ENCODE data around the gene MYO9B.
A peak's percentile ranks its signal among the peaks of the same experiment; 100 is the strongest.
"Not testable (repeated sequence)": the region's sequence is repeated elsewhere in the genome, so short reads cannot be mapped to it uniquely, and the experiment has no call there.

MYO9B gene

DNA sequence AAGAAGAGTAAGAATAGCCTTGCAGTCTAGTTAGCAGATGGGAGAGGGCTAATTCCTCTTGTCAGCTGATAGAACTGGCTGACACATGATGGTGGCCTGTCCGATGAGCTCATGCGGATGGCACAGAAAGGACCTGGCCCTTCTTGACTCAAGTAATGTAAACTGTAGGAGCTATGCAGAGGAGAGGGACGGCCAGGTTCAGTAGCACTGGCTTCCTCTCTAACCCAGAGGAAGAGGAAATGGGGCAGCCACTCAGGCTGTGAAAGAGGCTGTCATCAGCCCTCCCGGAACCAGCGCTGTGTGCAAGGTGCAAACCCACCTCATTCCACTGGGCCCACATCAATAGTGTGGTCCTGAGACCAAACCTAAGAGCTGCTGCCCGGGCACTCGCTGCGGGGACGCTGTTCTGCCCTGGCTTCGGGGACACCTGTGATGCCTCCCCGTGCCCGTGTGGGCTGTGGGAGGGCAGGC is 108.8 kb downstream of the MYO9B start:
- no peak for DNase-seq (ENCODE audit: low spot score)

DNA sequence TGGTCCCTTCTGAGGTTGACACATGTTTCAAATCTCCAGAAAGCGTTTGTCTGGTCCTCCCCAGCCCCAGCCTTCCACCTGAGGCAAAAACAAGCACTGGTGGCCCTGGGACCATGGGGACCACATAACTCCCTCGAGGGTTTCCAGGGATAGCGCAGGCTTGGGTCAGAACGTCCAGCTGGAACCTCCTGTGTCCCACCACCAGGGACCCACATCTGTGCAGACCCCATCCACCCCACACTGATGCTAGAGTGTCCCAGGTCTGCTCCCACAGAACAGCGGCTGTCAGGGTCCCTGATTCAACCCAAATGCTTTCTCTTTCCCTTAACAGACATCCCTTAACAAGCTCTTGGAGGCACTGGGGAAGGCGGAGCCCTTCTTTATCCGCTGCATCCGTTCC is 110.0 kb downstream of the MYO9B start:
- DNase-seq (ENCODE audit: low spot score): no peak

DNA sequence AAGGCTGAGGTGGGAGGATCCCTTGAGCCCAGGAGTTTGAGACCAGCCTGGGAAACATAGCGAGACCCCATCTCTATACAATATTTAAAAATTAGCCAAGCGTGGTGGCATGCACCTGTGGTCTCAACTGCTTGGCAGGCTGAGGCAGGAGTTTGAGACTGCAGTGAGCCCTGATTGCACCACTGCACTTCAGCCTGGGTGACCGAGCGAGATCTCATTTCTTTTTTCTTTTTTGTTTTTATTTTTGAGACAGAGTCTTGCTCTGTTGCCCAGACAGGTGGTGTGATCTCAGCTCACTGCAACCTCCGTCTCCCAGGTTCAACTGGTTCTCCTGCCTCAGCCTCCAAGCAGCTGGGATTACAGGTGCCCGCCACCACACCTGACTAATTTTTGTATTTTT is 116.2 kb downstream of the MYO9B start:
- DNase-seq (ENCODE audit: low spot score): not testable (repeated sequence)

DNA sequence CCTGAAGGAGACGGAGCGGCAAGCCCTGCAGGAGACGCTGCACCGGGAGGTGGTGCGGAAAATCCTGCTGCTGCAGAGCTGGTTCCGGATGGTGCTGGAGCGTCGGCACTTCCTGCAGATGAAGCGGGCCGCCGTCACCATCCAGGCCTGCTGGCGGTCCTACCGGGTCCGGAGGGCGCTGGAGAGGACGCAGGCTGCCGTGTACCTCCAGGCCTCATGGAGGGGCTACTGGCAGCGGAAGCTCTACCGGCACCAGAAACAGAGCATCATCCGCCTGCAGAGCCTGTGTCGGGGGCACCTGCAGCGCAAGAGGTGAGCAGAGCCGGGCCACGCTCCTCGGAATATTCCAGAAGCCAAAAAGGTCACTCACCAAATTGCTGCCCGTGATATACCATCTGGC is 117.2 kb downstream of the MYO9B start:
- no peak for DNase-seq (ENCODE audit: low spot score)

DNA sequence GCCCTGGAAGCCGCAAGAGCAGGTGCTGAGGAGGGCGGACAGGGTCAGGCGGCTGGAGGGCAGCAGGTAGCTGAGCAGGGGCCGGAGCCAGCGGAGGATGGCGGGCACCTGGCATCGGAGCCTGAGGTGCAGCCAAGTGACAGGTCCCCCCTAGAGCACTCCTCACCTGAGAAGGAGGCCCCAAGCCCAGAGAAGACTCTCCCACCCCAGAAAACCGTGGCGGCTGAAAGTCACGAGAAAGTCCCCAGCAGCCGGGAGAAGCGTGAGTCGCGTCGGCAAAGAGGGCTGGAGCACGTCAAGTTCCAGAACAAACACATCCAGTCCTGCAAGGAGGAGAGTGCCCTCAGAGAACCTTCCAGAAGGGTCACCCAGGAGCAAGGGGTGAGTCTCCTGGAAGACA is 119.0 kb downstream of the MYO9B start:
- no peak for DNase-seq (ENCODE audit: low spot score)

DNA sequence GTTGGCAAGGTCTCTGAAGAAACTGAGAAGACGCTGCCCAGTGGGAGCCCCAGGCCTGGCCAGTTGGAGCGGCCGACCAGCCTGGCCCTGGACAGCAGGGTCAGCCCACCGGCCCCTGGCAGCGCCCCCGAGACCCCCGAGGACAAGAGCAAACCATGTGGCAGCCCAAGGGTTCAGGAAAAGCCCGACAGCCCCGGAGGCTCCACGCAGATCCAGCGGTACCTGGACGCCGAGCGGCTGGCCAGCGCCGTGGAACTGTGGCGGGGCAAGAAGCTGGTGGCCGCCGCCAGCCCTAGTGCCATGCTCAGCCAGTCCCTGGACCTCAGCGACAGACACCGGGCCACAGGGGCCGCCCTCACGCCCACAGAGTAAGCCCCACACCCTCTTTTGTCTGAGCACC is 119.5 kb downstream of the MYO9B start:
- no peak for DNase-seq (ENCODE audit: low spot score)

DNA sequence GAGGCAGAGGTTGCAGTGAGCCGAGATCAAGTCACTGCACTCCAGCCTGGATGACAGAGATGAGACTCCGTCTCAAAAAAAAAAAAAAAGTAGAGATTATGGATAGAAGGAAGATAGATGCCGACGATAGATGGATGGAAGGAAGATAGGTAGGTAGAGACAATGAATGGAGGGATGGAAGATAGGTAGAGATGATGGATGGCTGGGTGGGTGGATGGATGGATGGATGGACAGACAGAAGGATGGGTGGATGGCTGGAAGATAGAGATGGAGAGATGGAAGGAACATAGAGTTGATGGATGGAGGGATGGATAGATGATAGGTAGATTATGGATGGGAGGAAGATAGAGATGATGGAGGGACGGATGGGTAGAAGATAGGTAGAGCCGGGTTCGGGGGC is 121.0 kb downstream of the MYO9B start:
- DNase-seq (ENCODE audit: low spot score): no peak

DNA sequence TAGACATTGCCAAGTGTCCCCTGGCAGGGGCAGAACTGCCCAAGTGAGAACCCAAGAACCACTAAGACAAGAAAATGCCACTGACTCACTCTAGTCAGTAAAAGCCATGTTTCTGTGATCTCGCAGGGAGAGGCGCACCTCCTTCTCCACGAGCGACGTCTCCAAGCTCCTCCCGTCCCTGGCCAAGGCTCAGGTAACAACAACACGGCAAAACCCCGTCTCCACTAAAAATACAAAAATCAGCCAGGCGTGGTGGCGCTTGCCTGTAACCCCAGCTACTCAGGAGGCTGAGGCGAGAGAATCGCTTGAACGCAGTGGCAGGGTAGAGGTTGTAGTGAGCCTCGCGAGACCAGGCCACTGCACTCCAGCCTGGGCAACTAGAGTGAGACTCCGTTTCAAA is 122.1 kb downstream of the MYO9B start:
- DNase-seq (ENCODE audit: low spot score): no peak

DNA sequence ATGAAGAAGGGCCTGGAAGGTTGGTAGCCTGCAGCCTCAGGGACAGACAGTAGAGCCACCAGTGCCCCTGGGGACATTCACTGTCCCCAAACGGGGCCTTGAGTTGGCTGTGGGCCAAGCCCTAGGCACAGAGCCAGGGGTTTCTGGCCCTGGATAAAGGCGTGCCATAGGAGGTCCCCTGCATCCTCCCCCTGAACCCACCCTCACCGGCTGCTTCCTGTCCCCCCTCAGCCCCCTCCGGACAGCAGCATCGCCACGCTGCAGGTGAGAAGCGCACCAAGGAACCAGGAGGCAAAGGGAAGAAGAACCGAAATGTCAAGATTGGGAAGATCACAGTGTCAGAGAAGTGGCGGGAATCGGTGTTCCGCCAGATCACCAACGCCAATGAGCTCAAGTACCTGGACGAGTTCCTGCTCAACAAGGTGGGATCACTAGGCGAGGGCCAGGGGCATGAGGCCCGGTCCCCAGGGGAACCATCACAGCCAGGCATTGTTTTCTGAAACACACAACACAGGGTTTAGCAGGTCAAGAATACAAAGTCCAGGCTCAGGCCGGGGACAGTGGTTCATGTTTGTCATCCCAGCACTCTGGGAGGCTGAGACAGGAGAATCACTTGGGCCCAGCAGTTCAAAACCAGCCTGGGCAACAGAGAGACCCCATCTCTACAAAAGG is 125.0 kb downstream of the MYO9B start:
- no peak for DNase-seq (ENCODE audit: low spot score)

DNA sequence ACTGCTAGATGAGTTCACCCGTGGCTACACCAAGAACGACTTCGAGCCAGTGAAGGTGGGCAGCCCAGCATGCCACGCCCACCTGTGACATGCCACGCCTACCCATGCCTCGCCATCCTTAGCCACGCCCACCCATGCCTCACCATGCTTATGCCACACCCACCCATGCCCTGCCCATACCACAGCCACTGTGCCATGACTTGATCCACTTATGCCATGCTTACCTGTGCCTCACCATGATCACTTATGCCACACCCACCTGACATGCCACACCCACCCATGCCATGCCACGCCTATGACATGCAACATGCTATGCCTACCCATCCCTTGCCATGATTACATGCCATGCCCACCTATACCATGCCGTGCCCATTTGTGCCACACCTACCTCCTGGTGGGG is 126.7 kb downstream of the MYO9B start:
- DNase-seq (ENCODE audit: low spot score): no peak

DNA sequence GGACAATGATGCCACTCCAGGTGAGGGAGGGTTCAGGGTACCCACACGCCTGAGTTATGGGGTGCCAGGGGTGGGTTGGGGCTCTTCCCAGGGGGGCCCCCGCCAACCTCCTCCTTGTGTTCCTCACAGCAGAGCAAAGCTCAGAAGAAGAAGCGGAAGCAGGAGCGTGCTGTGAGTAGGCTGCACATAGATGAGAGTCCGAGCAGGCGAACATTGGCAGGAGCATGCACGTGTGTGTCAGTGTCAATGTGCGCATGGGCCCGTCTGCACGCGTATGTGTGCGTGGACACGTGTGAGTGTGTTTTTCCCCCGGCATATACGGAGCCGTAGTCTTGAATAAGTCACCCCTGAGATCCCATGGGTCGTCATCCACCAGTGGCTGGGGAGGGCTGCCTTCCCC is 127.1 kb downstream of the MYO9B start:
- DNase-seq (ENCODE audit: low spot score): no peak

DNA sequence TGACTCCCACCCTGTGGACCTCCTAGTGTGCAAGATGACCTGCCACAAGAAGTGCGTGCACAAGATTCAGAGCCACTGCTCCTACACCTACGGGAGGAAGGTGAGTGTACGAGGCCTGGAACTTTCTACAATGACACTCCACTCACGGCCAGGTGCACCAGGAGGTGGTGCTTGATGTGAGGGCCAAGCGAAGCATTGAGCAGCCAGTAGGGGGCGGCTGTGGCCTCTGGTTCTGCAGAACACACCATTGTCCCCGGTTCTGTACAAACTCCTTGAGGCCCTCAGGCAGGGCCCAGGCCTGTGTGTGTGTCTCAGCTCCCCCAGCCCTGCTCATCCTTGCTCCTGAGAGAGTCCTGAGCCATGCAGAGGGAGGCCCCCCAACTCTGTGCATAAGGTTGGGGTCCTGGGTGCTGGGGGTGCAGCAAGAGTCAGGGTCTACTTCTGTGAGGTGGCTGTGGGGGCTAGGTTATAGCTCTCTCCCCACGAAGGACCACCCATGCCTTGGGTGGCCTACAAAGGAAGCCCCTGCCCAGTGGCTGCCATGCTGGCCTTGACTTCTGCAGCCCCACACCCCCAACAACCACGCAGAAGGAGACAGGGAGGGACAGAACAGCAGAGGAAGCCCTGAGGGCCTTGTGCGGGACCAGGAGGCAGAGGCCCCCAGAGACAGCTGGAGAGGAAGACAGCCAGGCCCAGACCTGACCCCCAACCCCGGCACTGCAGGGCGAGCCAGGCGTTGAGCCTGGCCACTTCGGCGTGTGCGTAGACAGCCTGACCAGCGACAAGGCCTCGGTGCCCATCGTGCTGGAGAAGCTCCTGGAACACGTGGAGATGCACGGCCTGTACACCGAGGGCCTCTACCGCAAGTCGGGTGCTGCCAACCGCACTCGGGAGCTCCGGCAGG is 129.9 kb downstream of the MYO9B start:
- no peak for DNase-seq (ENCODE audit: low spot score)

DNA sequence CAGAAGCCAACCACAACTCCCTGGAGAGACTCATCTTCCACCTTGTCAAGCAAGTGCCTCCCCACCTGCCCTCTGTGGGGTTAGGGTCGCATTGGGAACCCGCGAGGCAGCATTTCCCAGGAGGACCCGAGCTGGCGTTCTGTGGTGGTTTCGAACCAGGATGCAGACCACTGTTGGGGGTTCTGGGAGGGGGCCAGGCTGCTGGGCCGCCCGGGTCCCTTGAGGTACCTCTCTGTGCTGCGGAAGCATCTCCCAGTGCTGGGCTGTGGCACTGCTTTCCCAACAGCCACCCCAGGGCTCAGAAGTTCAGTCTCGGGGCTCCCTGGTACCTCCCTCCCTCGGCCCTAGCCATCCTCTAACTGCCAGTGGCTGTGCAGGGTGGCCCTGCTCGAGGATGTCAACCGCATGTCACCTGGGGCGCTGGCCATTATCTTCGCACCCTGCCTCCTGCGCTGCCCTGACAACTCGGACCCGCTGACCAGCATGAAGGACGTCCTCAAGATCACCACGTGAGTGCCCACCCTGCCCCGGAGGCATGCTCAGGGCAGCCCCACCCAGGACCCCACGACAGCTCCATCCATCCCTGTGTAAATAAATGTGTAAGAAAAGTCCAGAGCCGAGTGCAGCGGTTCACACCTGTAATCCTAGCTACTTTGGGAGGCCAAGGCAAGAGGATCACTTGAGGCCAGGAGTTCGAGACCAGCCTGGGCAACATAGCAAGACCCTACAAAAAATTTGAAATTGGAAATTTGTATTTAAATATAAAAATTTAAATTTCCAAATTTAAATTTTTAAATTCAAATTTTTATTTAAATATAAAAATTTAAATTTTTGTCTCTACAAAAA is 131.4 kb downstream of the MYO9B start:
- no peak for DNase-seq (ENCODE audit: low spot score)

DNA sequence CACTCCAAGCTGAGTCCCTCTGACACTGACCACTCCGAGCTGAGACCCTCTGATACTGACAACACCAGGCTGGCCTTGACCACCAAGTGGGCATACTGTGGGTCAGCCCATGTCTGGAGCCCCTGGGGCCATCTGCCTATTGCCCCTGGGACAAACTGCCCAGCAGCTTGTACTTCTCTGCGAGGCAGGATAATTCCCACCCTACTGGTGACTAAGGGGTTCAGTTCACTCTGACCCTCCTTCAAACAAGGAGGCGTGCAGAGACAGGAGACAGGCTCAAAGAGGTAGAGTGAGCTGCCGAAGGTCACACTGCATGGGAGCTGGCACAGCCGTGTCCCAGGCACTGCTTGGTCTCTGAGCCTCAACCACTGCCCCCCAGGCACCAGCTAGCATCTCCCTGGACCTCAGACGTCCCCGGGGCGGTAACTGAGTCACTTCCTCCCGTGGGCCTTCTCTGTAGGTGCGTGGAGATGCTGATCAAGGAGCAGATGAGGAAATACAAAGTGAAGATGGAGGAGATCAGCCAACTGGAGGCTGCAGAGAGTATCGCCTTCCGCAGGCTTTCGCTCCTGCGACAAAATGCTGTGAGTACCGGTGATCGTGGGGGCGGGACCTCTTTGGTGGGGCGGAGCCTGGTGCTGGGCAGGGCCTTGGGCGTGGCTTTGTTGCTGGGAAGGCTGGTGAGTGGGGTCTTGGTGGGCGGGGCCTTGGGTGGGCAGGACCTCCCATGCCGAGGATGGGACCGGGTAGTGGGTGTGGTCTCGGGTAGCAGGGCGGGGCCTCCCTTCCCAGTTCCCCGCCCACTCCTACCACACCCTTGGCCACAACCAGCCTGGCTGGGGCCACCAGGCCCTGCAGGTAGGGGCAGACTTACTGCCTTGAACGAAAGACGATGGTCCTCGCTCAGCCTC is 133.8 kb downstream of the MYO9B start:
- DNase-seq (ENCODE audit: low spot score): no peak

DNA sequence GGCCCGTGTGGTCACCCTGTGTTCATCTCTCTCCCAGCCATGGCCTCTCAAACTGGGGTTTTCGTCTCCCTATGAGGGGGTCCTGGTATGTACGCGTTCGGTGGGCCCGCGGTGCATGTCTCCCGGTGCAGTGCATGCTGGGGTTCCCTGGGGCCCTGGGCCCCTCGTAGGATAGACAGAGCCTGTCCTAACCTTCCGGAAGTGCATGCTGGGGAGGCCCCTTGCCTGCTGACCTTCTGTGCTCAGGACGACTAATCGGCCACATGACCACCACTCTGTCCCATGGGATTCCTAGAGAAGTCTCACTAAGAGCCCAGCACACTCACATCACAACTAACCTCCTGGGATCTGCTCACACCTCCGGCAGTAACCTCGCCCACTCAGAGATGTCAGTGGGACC is 134.7 kb downstream of the MYO9B start:
- DNase-seq (ENCODE audit: low spot score): no peak

DNA sequence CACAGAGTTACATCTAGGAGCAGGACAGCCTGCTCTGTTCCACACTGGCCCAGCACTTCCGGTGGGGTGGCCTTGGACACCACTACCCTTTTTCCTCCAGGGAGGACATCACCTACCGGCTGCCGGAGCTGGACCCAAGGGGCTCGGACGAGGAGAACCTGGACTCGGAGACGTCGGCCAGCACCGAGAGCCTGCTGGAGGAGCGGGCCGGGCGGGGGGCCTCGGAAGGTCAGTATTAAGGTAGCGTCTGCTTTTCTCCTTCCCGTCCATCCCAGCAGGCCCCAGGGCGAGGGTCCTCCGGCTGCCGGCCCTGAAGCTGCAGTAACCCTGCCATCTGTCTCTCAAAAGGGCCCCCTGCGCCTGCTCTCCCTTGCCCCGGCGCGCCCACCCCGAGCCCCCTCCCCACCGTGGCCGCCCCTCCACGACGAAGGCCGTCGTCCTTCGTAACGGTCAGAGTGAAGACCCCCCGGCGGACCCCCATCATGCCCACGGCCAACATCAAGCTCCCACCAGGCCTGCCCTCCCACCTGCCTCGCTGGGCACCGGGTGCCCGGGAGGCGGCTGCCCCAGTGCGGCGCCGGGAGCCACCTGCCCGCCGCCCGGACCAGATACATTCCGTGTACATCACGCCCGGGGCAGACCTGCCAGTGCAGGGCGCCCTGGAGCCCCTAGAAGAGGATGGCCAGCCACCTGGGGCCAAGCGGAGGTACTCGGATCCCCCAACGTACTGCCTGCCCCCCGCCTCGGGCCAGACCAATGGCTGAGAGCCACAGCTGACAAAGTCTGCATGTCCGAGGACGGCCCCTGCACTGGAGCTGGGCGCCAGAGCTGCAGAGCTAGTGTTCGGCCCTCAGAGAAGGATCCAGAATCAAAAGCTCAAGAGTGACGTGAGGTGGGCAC is 136.2 kb downstream of the MYO9B start:
- DNase-seq (ENCODE audit: low spot score): no peak

DNA sequence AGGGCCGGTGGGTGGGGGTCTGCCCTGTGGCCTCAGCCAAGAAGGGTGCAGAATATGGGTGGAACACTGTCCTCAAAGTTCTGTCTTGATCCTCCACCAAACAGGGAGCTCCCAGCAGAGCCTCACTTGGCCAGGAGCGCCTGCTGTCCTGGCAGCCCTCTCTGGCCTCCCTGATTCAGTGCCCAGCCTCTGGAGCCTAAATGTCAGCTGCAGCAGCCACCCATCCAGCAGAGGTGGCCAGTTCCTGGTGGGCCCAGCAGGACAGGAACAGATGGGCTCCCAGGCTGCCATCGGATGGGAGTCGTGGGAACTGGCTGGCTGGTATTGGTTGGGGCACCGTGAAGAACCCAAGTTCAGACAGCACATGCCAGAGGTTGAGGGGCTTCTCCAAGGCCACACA is 137.8 kb downstream of the MYO9B start:
- DNase-seq (ENCODE audit: low spot score): no peak

DNA sequence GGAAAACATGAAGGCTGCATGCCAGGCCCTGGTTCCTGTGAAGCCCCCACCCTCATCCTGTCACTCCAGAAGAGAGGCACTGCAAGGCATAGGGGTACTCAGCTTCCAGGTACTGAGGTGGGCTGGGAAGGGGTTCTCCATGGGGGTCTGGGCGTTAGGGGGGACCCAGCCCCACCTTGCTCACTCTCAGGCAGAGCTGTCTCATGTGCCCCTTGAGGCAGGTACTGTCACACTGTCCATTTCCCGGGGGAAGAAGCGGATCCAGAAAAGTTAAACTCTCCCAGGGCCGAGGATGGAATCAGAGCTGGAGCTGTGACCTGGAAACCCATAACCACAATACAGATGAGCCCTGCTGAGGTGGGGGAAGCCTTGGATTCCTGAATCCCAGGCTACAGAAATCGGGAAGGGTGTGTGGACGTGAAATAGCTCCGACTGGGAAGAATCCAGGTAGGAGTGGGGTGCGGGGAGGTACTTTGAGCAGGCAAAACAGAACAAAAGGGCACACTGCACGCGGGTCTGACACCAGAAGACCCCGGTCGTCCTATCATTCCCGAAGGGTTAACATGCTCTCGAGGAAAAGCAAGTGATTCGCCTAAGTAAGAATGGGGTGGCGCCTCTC is 139.0 kb downstream of the MYO9B start:
- DNase-seq (ENCODE audit: low spot score): no peak

DNA sequence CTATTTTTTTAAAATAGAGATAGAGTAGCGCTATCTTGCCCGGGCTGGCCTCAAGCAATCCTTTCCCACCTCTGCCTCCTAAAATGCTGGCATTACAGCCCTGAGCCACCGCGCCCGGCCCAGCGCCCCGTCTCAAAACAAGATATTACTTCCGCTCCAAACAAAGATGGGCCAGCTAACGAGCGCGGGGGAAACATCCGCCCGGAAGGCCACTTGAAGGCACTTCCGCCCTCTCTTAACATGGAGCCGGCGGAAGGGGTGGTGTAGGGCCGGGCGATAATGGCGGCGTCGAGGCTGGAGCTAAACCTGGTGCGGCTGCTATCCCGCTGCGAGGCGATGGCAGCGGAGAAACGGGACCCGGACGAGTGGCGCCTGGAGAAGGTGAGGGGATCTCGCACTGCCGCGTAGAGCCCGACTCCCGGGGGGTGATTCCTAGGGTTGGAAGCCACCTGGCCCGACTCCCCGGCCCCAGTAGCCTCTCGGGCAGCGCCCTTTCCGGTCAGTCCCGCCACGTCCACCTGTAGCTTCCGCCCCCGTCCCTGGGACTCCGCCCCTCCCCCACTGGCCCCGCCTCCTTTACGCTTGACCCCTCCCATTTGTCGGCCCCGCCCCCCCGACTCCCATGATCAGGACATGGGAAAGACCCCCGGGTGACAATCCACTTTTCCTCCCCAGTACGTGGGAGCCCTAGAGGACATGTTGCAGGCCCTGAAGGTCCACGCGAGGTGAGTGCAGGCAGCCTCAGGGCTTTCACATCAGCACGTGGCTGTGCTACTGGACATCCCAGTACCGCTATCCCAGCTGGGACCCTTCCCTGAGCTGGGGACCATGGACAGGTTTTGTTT is 139.8 kb downstream of the MYO9B start, which contains the start of gene USE1:
TSS of gene USE1 (plus strand) at position 231 of the 845 bp plus-strand sequence. CDS start at position 280, 49 bp downstream.
- DNase-seq (ENCODE audit: low spot score): peak; percentile 78

Measured in kidney capillary endothelial cell (primary cell).